ENCODE data around the gene TRABD2A. TPM values are rescaled to one million over a fixed set of nuclear protein-coding genes. Genes with fewer than 3 reads are reported as not detected.

The TRABD2A gene
- total and polyA plus RNA-seq, 9 of the 15 experiments (the other 6 are each of a cell fraction or from before 2014, with no cell fraction given) = 0.07 to 0.45 (median 0.25) TPM

GRCh38 chr2:84899304-84900204 lies 18.7 kb upstream of the TRABD2A start:
- Histone ChIP-seq H3K4me2 (ENCODE audit: insufficient read depth, low read length) (no peak overlapping the region), H3K9me1 (ENCODE audit: control insufficient read depth, insufficient read depth, low read length) (no peaks in the 10 kb centered on the region), H3K4me1 (replicated peaks in 1 of 2; ENCODE audit: control insufficient read depth in 2 of 2, insufficient read depth in 2 of 2, low read length in 2 of 2) (peaks cover 4 to 8% of the 10 kb centered on the region in 2 experiments; a peak in 3 of 5 replicates), H3K4me3 (no peak overlapping the region), H3K9me3 (replicated peaks; ENCODE audit: control insufficient read depth, insufficient read depth, low read depth, low read length) (no peaks in the 10 kb centered on the region), H3K9ac (ENCODE audit: insufficient read depth in 1 of 2, low read depth in 2 of 2, low read length in 2 of 2) (no peak overlapping the region), H2AFZ (ENCODE audit: low read depth, low read length) (no peak overlapping the region), H3K36me3 (ENCODE audit: control insufficient read depth, insufficient read depth, low read length) (no peaks in the 10 kb centered on the region), H4K20me1 (replicated peaks; ENCODE audit: control insufficient read depth, insufficient read depth, low read length) (no peaks in the 10 kb centered on the region), H3K27me3 (ENCODE audit: control insufficient read depth in 2 of 2, insufficient read depth in 2 of 2, low read length in 2 of 2) (no peaks in the 10 kb centered on the region), H3K27ac (ENCODE audit: extremely low read depth, low read depth, low read length) (no peak overlapping the region), H3K79me2 (ENCODE audit: control insufficient read depth, insufficient read depth, low read length) (no peaks in the 10 kb centered on the region)
- ATAC-seq (no peak), DNase-seq (ENCODE audit: extremely low read depth in 1 of 4, low spot score in 3 of 4) (no peak), FAIRE-seq (no peak)
- intact Hi-C loops (cut with micrococcal nuclease) (no loop called here), in situ Hi-C loops (cut with MboI) (no loop called here)
- WGBS (ENCODE audit: insufficient coverage, low coverage, missing lambda C conversion rate) = 49% methylated on average over 8 of the region's 8 CpGs
- CTCF ChIA-PET (ENCODE audit: low intra/inter-chr PET ratio) = no interaction called here
- POLR2A ChIA-PET = no interaction called here
- no TSS peak for BruUV-seq (replicated peaks)
- TF ChIP-seq CGGBP1 (CRISPR knock-in tag; IDR thresholded peaks at IDR 0.05) (no peak), ETS2 (tag; IDR thresholded peaks at IDR 0.05; ENCODE audit: borderline replicate concordance, poor library complexity, severe bottlenecking) (no peak), POLR2AphosphoS5 (IDR thresholded peaks at IDR 0.05; ENCODE audit: control insufficient read depth, insufficient read depth, low read depth, low read length) (no peak), NR2C2 (CRISPR knock-in tag; IDR thresholded peaks at IDR 0.05) (no peak), NR2C2 (tag; IDR thresholded peaks at IDR 0.05) (no peak), PPARD (CRISPR knock-in tag; IDR thresholded peaks at IDR 0.05) (no peak), VEZF1 (CRISPR knock-in tag; IDR thresholded peaks at IDR 0.05) (no peak), SMAD2 (IDR thresholded peaks at IDR 0.05; ENCODE audit: low read depth, low read length) (no peak), DIDO1 (tag; IDR thresholded peaks at IDR 0.05; ENCODE audit: low read depth) (no peak), ZNF3 (CRISPR knock-in tag; IDR thresholded peaks at IDR 0.05) (no peak), HNRNPLL (IDR thresholded peaks at IDR 0.05; ENCODE audit: low read depth, low read length, poor library complexity, severe bottlenecking) (no peak)
- TF ChIP-seq, protein P1, sequence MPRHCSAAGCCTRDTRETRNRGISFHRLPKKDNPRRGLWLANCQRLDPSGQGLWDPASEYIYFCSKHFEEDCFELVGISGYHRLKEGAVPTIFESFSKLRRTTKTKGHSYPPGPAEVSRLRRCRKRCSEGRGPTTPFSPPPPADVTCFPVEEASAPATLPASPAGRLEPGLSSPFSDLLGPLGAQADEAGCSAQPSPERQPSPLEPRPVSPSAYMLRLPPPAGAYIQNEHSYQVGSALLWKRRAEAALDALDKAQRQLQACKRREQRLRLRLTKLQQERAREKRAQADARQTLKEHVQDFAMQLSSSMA (CRISPR knock-in tag; IDR thresholded peaks at IDR 0.05) = no peak
- TF ChIP-seq, protein P2, sequence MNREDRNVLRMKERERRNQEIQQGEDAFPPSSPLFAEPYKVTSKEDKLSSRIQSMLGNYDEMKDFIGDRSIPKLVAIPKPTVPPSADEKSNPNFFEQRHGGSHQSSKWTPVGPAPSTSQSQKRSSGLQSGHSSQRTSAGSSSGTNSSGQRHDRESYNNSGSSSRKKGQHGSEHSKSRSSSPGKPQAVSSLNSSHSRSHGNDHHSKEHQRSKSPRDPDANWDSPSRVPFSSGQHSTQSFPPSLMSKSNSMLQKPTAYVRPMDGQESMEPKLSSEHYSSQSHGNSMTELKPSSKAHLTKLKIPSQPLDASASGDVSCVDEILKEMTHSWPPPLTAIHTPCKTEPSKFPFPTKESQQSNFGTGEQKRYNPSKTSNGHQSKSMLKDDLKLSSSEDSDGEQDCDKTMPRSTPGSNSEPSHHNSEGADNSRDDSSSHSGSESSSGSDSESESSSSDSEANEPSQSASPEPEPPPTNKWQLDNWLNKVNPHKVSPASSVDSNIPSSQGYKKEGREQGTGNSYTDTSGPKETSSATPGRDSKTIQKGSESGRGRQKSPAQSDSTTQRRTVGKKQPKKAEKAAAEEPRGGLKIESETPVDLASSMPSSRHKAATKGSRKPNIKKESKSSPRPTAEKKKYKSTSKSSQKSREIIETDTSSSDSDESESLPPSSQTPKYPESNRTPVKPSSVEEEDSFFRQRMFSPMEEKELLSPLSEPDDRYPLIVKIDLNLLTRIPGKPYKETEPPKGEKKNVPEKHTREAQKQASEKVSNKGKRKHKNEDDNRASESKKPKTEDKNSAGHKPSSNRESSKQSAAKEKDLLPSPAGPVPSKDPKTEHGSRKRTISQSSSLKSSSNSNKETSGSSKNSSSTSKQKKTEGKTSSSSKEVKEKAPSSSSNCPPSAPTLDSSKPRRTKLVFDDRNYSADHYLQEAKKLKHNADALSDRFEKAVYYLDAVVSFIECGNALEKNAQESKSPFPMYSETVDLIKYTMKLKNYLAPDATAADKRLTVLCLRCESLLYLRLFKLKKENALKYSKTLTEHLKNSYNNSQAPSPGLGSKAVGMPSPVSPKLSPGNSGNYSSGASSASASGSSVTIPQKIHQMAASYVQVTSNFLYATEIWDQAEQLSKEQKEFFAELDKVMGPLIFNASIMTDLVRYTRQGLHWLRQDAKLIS (CRISPR knock-in tag; IDR thresholded peaks at IDR 0.05) = no peak
- TF ChIP-seq, protein P3, sequence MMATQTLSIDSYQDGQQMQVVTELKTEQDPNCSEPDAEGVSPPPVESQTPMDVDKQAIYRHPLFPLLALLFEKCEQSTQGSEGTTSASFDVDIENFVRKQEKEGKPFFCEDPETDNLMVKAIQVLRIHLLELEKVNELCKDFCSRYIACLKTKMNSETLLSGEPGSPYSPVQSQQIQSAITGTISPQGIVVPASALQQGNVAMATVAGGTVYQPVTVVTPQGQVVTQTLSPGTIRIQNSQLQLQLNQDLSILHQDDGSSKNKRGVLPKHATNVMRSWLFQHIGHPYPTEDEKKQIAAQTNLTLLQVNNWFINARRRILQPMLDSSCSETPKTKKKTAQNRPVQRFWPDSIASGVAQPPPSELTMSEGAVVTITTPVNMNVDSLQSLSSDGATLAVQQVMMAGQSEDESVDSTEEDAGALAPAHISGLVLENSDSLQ (IDR thresholded peaks at IDR 0.05) = no peak
